H1 (cell line): ENCODE measurements around the gene SERPINB1. TPM values are rescaled to one million over a fixed set of nuclear protein-coding genes. Genes with fewer than 3 reads are reported as not detected.

Experiments
- CTCF ChIA-PET: fragments of 300-600 bp; sonication (Branson Sonifier 250); formaldehyde crosslinking; loops from one replicate; lab custom pipeline; 2021; ENCODE audit not compliant: partially characterized antibody; lab: Charles Lee
- POLR2A ChIA-PET: fragments of 300-600 bp; sonication (Branson Sonifier 250); formaldehyde crosslinking; loops from one replicate; lab custom pipeline; 2021; ENCODE audit warnings: inconsistent platforms; ENCODE audit not compliant: partially characterized antibody; lab: Charles Lee
- DNase-seq, 2 experiments: peaks; one replicate each; pipeline versions ENCODE4 v3.0.0 to v3.0.0-alpha.2; 2010 to 2022; ENCODE audit warnings: low spot score in 2 of 2, low read depth in 1 of 2, mixed read lengths in 1 of 2
- FAIRE-seq: peaks from 2 replicates; lab custom pipeline; 2011; peaks lifted over from hg19 to GRCh38; lab: Jason Lieb, UNC
- H2AFZ ChIP-seq: 2 replicates; pipeline ENCODE4 v1.8.1; 2012; ENCODE audit warnings: low read length, inconsistent platforms
- H2AK5ac ChIP-seq: 2 replicates; pipeline ENCODE4 v1.6.1; 2013; ENCODE audit warnings: low read depth, low read length
- H2BK120ac ChIP-seq: replicated peaks from 2 replicates; pipeline ENCODE3; 2013; ENCODE audit warnings: low read depth, low read length, inconsistent platforms
- H2BK12ac ChIP-seq: 2 replicates; pipeline ENCODE4 v1.6.1; 2013; ENCODE audit warnings: low read depth, low read length
- H2BK15ac ChIP-seq: 2 replicates; pipeline ENCODE4 v1.6.1; 2013; ENCODE audit warnings: low read length
- H2BK20ac ChIP-seq: 2 replicates; pipeline ENCODE4 v1.6.1; 2013; ENCODE audit warnings: low read length
- H2BK5ac ChIP-seq: 2 replicates; pipeline ENCODE4 v1.6.1; 2013; ENCODE audit warnings: low read depth, low read length
- H3K14ac ChIP-seq: 2 replicates; pipeline ENCODE4 v1.6.1; 2013; ENCODE audit warnings: inconsistent platforms; ENCODE audit not compliant: insufficient read length
- H3K18ac ChIP-seq: 2 replicates; pipeline ENCODE4 v1.6.1; 2013; ENCODE audit warnings: low read length; ENCODE audit errors: extremely low read depth
- H3K23ac ChIP-seq: 2 replicates; pipeline ENCODE4 v1.6.1; 2013; ENCODE audit warnings: inconsistent platforms; ENCODE audit not compliant: insufficient read length
- H3K23me2 ChIP-seq: 2 replicates; pipeline ENCODE4 v1.6.1; 2013; ENCODE audit warnings: low read depth, low read length
- H3K27ac ChIP-seq: 2 replicates; pipeline ENCODE4 v1.6.1; 2011; ENCODE audit warnings: low read depth, low read length, inconsistent platforms
- H3K27me3 ChIP-seq, 4 experiments: replicated peaks in 1 of 4; 1 replicate in 1 of 4; 2 replicates in 3 of 4; pipeline versions ENCODE4 v1.6.1 to v1.8.1; 2011 to 2013; ENCODE audit warnings: low read length in 3 of 4, mild to moderate bottlenecking in 3 of 4, inconsistent platforms in 2 of 4, mixed read lengths in 2 of 4, moderate library complexity in 1 of 4; ENCODE audit not compliant: control insufficient read depth in 3 of 4, insufficient read depth in 3 of 4; ENCODE audit errors: extremely low read depth in 1 of 4
- H3K36me3 ChIP-seq, 4 experiments: 2 replicates each; pipeline versions ENCODE4 v1.6.1 to v1.8.1; 2011 to 2013; ENCODE audit warnings: mild to moderate bottlenecking in 4 of 4, low read length in 3 of 4, moderate library complexity in 2 of 4, control low read depth in 1 of 4, inconsistent platforms in 1 of 4; ENCODE audit not compliant: insufficient read depth in 4 of 4, control insufficient read depth in 2 of 4
- H3K4ac ChIP-seq: replicated peaks from 2 replicates; pipeline ENCODE3; 2013; ENCODE audit warnings: low read length, low read depth, mixed read lengths, inconsistent platforms; ENCODE audit not compliant: insufficient read length
- H3K4me1 ChIP-seq, 4 experiments: replicated peaks in 1 of 4; 1 replicate in 1 of 4; 2 replicates in 3 of 4; pipeline versions ENCODE4 v1.6.1 to v1.8.1; 2011 to 2013; ENCODE audit warnings: low read length in 3 of 4, inconsistent platforms in 2 of 4, mixed read lengths in 1 of 4; ENCODE audit not compliant: insufficient read depth in 4 of 4, control insufficient read depth in 3 of 4
- H3K4me2 ChIP-seq, 2 experiments: 2 replicates each; pipeline versions ENCODE4 v1.6.1 to v1.8.1; 2011 to 2013; ENCODE audit warnings: low read depth in 2 of 2, low read length in 2 of 2, control low read depth in 1 of 2, inconsistent platforms in 1 of 2, mild to moderate bottlenecking in 1 of 2; ENCODE audit not compliant: insufficient read depth in 1 of 2
- H3K4me3 ChIP-seq, 4 experiments: fragments of 200-600, 300-600 bp in 1 of 4; sonication (generic), shearing (Covaris generic), sonication (Bioruptor Twin) in 1 of 4; 2 replicates each; pipeline versions ENCODE4 v1.5.1 to v1.8.1; 2011 to 2016; ENCODE audit warnings: low read length in 4 of 4, low read depth in 3 of 4, control low read depth in 2 of 4, inconsistent platforms in 2 of 4, mild to moderate bottlenecking in 2 of 4, mixed read lengths in 1 of 4, moderate library complexity in 1 of 4; ENCODE audit not compliant: insufficient read depth in 2 of 4; ENCODE audit errors: extremely low read depth in 1 of 4
- H3K56ac ChIP-seq: replicated peaks from 2 replicates; pipeline ENCODE3; 2013; ENCODE audit warnings: low read depth, mild to moderate bottlenecking, mixed read lengths, low read length, inconsistent platforms; ENCODE audit not compliant: insufficient read length
- H3K79me1 ChIP-seq: 2 replicates; pipeline ENCODE4 v1.6.1; 2013; ENCODE audit warnings: low read depth, low read length, control low read depth
- H3K79me2 ChIP-seq, 2 experiments: 2 replicates each; pipeline versions ENCODE4 v1.6.1 to v1.8.1; 2012 to 2013; ENCODE audit warnings: low read length in 2 of 2, mild to moderate bottlenecking in 2 of 2, inconsistent platforms in 1 of 2; ENCODE audit not compliant: insufficient read depth in 2 of 2, control insufficient read depth in 1 of 2
- H3K9ac ChIP-seq, 4 experiments: replicated peaks in 1 of 4; 1 replicate in 1 of 4; 2 replicates in 3 of 4; pipeline versions ENCODE4 v1.6.1 to v1.8.1; 2011 to 2013; ENCODE audit warnings: low read depth in 3 of 4, low read length in 3 of 4, control low read depth in 2 of 4, mild to moderate bottlenecking in 2 of 4, moderate library complexity in 2 of 4, inconsistent platforms in 1 of 4; ENCODE audit errors: extremely low read depth in 1 of 4
- H3K9me3 ChIP-seq, 2 experiments: 2 replicates each; pipeline versions ENCODE4 v1.6.1 to v1.8.1; 2012 to 2013; ENCODE audit warnings: mild to moderate bottlenecking in 2 of 2, moderate library complexity in 2 of 2, control low read depth in 1 of 2, inconsistent platforms in 1 of 2, low read depth in 1 of 2, low read length in 1 of 2, mixed read lengths in 1 of 2; ENCODE audit not compliant: insufficient read depth in 2 of 2
- H4K20me1 ChIP-seq, 2 experiments: replicated peaks in 1 of 2; 2 replicates each; pipeline versions ENCODE3 to v1.8.1; 2011 to 2013; ENCODE audit warnings: inconsistent platforms in 2 of 2, low read length in 2 of 2, mild to moderate bottlenecking in 1 of 2; ENCODE audit not compliant: insufficient read depth in 2 of 2, control insufficient read depth in 1 of 2
- H4K5ac ChIP-seq: 2 replicates; pipeline ENCODE4 v1.6.1; 2013; ENCODE audit warnings: low read length, low read depth, mixed read lengths, inconsistent platforms; ENCODE audit not compliant: insufficient read length
- H4K8ac ChIP-seq: 2 replicates; pipeline ENCODE4 v1.8.0; 2013; ENCODE audit warnings: mild to moderate bottlenecking, moderate library complexity, low read length, inconsistent platforms; ENCODE audit not compliant: insufficient read depth; ENCODE audit errors: extremely low read depth
- H4K91ac ChIP-seq: replicated peaks from 2 replicates; pipeline ENCODE3; 2013; ENCODE audit warnings: low read length, mixed read lengths, inconsistent platforms; ENCODE audit not compliant: insufficient read length
- BACH1 ChIP-seq: IDR thresholded peaks from 2 replicates; pipeline ENCODE4 v1.6.1; 2012; ENCODE audit warnings: low read length, improper control_type of control experiment
- CREB1 ChIP-seq: IDR thresholded peaks from 2 replicates; pipeline ENCODE4 v1.6.1; 2012; ENCODE audit warnings: inconsistent platforms
- JUN ChIP-seq: IDR thresholded peaks from 2 replicates; pipeline ENCODE4 v1.6.1; 2011; ENCODE audit warnings: low read depth, mild to moderate bottlenecking, improper control_type of control experiment, low read length
- WGBS, 2 experiments: shearing (Covaris generic) in 1 of 2; methylation state at CpG; one replicate each; pipeline versions ENCODE4 v1.1.6 to v1.1.7; 2013 to 2015; ENCODE audit warnings: low lambda C conversion rate in 2 of 2, mixed read lengths in 2 of 2, inconsistent platforms in 1 of 2, low coverage in 1 of 2, missing lambda C conversion rate in 1 of 2; ENCODE audit not compliant: insufficient replicate concordance in 2 of 2, insufficient coverage in 1 of 2, insufficient read length in 1 of 2; ENCODE audit errors: extremely low coverage in 1 of 2, missing lambda C conversion rate in 1 of 2; 5-methylcytosine and 5-hydroxymethylcytosine counted together
- microRNA-seq, 2 experiments: library from miRNA; unstranded; fragments of <30 nt; microRNA quantifications; one replicate each; pipeline versions ENCODE4 to v1.2.0, GENCODE V29; 2016 to 2020; ENCODE audit warnings: borderline microRNAs expressed in 2 of 2, borderline number of aligned reads in 2 of 2, borderline replicate concordance in 1 of 2
- polyA plus RNA-seq, 7 experiments: library from polyadenylated mRNA; depleted of rRNA in 3 of 7; stranded (reverse) in 5 of 7; unstranded in 2 of 7; fragments of >200 nt in 5 of 7; fragments of 200-250 nt in 2 of 7; gene quantifications; 1 replicate in 5 of 7; 2 replicates in 1 of 7; 4 replicates in 1 of 7; pipeline versions ENCODE4 v1.2.1 to v1.2.3, GENCODE V29; 2011 to 2013; ENCODE audit warnings: missing spikeins in 2 of 7, mixed read lengths in 2 of 7
- small RNA-seq: library from polyadenylated mRNA; stranded (forward); fragments of <200 nt; extraction: miRNeasy Mini kit (QIAGEN cat#:217004); gene quantifications from one replicate; pipeline ENCODE3, GENCODE V24; 2013; ENCODE audit not compliant: insufficient read depth
- total RNA-seq: library from RNA; stranded (reverse); fragmentation: NEBNext Ultra II Directional; extraction: Animal tissue kit (Norgen Biotek cat#: 25700); gene quantifications from 2 replicates; pipeline ENCODE4 v1.2.1, GENCODE V29; 2021

The SERPINB1 gene
- total and polyA plus RNA-seq, 2 of the 8 experiments (the other 6 are each of a cell fraction or from before 2014, with no cell fraction given), result 8.1 to 17.3 TPM

DNA sequence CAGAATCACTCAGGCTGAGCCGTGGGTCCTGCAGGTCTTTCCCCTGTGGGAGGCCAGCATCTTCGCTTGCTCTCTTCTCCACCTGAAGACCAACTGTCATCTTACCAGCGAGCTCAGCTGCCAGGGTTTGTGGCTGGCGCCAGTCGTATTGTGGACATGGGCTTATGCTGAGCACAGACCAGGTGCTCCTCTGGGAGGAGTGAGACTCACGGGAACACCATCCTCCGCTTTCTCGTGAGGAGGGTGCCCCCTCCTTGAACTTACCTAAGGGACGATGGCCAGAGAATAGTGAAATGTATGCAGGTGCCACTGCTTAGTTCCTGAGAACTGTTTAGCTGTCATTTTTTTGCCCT is 59.3 kb downstream of the SERPINB1 start:
- Histone ChIP-seq H2AFZ (no peak overlapping the region), H2BK12ac (no peak overlapping the region), H3K56ac (no peak overlapping the region), H3K23ac (no peak overlapping the region), H3K4me1 (peaks cover 0 to 3% (median 0%) of the 10 kb centered on the region in 4 experiments; a peak in 2 of 7 replicates), H3K18ac (no peak overlapping the region), H2BK20ac (no peak overlapping the region), H3K27me3 (no peaks in the 10 kb centered on the region), H3K23me2 (no peaks in the 10 kb centered on the region), H3K4me2 (no peak overlapping the region), H4K5ac (no peak overlapping the region), H4K91ac (no peak overlapping the region), H3K36me3 (peaks cover 0 to 20% (median 7%) of the 10 kb centered on the region in 4 experiments; a peak in 4 of 8 replicates), H2BK15ac (no peak overlapping the region), H3K9me3 (no peaks in the 10 kb centered on the region), H3K4ac (no peak overlapping the region), H4K20me1 (peaks cover 0 to 9% of the 10 kb centered on the region in 2 experiments), H3K79me1 (peaks cover 11% of the 10 kb centered on the region), H3K27ac (no peak overlapping the region), H2AK5ac (no peak overlapping the region), H4K8ac (no peak overlapping the region), H3K79me2 (peaks cover 0 to 39% of the 10 kb centered on the region in 2 experiments; a peak in 3 of 4 replicates), H3K4me3 (no peak overlapping the region), H3K14ac (no peak overlapping the region), H3K9ac (no peak overlapping the region), H2BK120ac (no peak overlapping the region), H2BK5ac (no peak overlapping the region)
- ChIA-PET CTCF (interaction anchor here (0.8 to 3.1 kb wide), 12 partner anchors 9 to 206 kb away, joined by 3 to 20 read pairs (median 5); no protein-coding TSS in a partner anchor), POLR2A (interaction anchor here (1.3 to 2.9 kb wide), 4 partner anchors 9 to 206 kb away, joined by 4 to 16 read pairs (median 5); partner anchors contain the start of gene WRNIP1)
- no peak for TF ChIP-seq JUN
- TF ChIP-seq BACH1, result no peak
- TF ChIP-seq CREB1, result no peak
- no peak for DNase-seq
- 96% methylated on average over 9 of the region's 9 CpGs; no CpG with 5 or more reads in 1 of the 2 experiments for WGBS, 2 experiments
- FAIRE-seq, result no peak

Small RNAs within 50 kb of the gene (microRNA-seq; reads per million reads assigned to microRNA genes)
- 0 reads per million in 2 experiments for gene MIR4645

Small RNAs within 50 kb of the gene (small RNA-seq; reads per million reads assigned to genes)
- 4.5 reads per million, percentile 57 among the genes with 10 or more reads in this experiment for gene MIR4645

Other genes with a start within 250 kb of the SERPINB1 start
- 0.13 and 0.17 TPM in 2 replicates for gene MYLK4, start 90.9 kb downstream of the SERPINB1 start, total RNA-seq
- 0.11 TPM in 2 replicates for gene MYLK4, start 90.9 kb downstream of the SERPINB1 start, polyA plus RNA-seq (2011; rRNA removed)
- 39.2 TPM in 2 replicates for gene WRNIP1, start 76.5 kb downstream of the SERPINB1 start, total RNA-seq
- 38.2 and 42.2 TPM in 2 replicates for gene WRNIP1, start 76.5 kb downstream of the SERPINB1 start, polyA plus RNA-seq (2011; rRNA removed)
- 63.5 and 66.8 TPM in 2 replicates for gene SERPINB9, start 61.4 kb upstream of the SERPINB1 start, total RNA-seq
- 53.5 and 93.8 TPM in 2 replicates for gene SERPINB9, start 61.4 kb upstream of the SERPINB1 start, polyA plus RNA-seq (2011; rRNA removed)
- gene SERPINB6, start 129.7 kb upstream of the SERPINB1 start, total RNA-seq, result 29.4 and 31.2 TPM in 2 replicates
- 27.2 and 29.5 TPM in 2 replicates for gene SERPINB6, start 129.7 kb upstream of the SERPINB1 start, polyA plus RNA-seq (2011; rRNA removed)
- gene NQO2, start 158.0 kb upstream of the SERPINB1 start, total RNA-seq, result 126 and 135 TPM in 2 replicates
- gene NQO2, start 158.0 kb upstream of the SERPINB1 start, polyA plus RNA-seq (2011; rRNA removed), result 135 and 168 TPM in 2 replicates
- 20.7 and 22.9 TPM in 2 replicates for gene RIPK1, start 226.6 kb upstream of the SERPINB1 start, total RNA-seq
- 5.5 and 5.9 TPM in 2 replicates for gene RIPK1, start 226.6 kb upstream of the SERPINB1 start, polyA plus RNA-seq (2011; rRNA removed)